Trophoblast cell (in vitro differentiated cells and primary cell): ENCODE measurements around the gene TBCB.

Experiments
- DNase-seq, 2 donors: peaks; one replicate each; pipeline ENCODE4 v3.0.0-alpha.2; 2016
- H2AFZ ChIP-seq: 2 replicates; pipeline ENCODE4 v1.6.1; 2013; ENCODE audit warnings: low read length, moderate library complexity, mild to moderate bottlenecking; ENCODE audit not compliant: insufficient read depth, poor library complexity
- H2AK5ac ChIP-seq: 2 replicates; pipeline ENCODE4 v1.6.1; 2013; ENCODE audit warnings: mild to moderate bottlenecking, low read length
- H2BK120ac ChIP-seq: 2 replicates; pipeline ENCODE4 v1.6.1; 2013; ENCODE audit warnings: low read length, mild to moderate bottlenecking, moderate library complexity; ENCODE audit not compliant: insufficient read depth, poor library complexity
- H2BK12ac ChIP-seq: 2 replicates; pipeline ENCODE4 v1.6.1; 2013; ENCODE audit warnings: mild to moderate bottlenecking, low read length, moderate library complexity
- H2BK5ac ChIP-seq: 2 replicates; pipeline ENCODE4 v1.6.1; 2013; ENCODE audit warnings: low read length, low read depth, moderate library complexity, mild to moderate bottlenecking; ENCODE audit not compliant: poor library complexity
- H3K14ac ChIP-seq: 2 replicates; pipeline ENCODE4 v1.6.1; 2013; ENCODE audit warnings: mild to moderate bottlenecking, low read length
- H3K18ac ChIP-seq: 2 replicates; pipeline ENCODE4 v1.6.1; 2013; ENCODE audit warnings: mild to moderate bottlenecking, low read length
- H3K23ac ChIP-seq: 2 replicates; pipeline ENCODE4 v1.6.1; 2013; ENCODE audit warnings: low read length
- H3K27ac ChIP-seq: 2 replicates; pipeline ENCODE4 v1.5.1; 2013; ENCODE audit warnings: low read depth, mild to moderate bottlenecking, inconsistent platforms, low read length, moderate library complexity
- H3K27me3 ChIP-seq: 2 replicates; pipeline ENCODE4 v1.6.1; 2013; ENCODE audit warnings: inconsistent platforms, mild to moderate bottlenecking, low read length, moderate library complexity; ENCODE audit not compliant: insufficient read depth
- H3K36me3 ChIP-seq, 2 experiments: 1 replicate in 1 of 2; 2 replicates in 1 of 2; pipeline ENCODE4 v1.6.1; 2013; ENCODE audit warnings: low read length in 2 of 2, mild to moderate bottlenecking in 2 of 2, moderate library complexity in 1 of 2; ENCODE audit not compliant: insufficient read depth in 2 of 2, control insufficient read depth in 1 of 2
- H3K4ac ChIP-seq: 2 replicates; pipeline ENCODE4 v1.6.1; 2013; ENCODE audit warnings: low read depth, mild to moderate bottlenecking, low read length, moderate library complexity
- H3K4me1 ChIP-seq, 2 experiments: 1 replicate in 1 of 2; 2 replicates in 1 of 2; pipeline ENCODE4 v1.6.1; 2013; ENCODE audit warnings: low read length in 2 of 2, mild to moderate bottlenecking in 2 of 2, moderate library complexity in 1 of 2; ENCODE audit not compliant: insufficient read depth in 2 of 2, control insufficient read depth in 1 of 2
- H3K4me2 ChIP-seq: 2 replicates; pipeline ENCODE4 v1.6.1; 2013; ENCODE audit warnings: inconsistent platforms, mild to moderate bottlenecking, low read length, moderate library complexity
- H3K4me3 ChIP-seq: 2 replicates; pipeline ENCODE4 v1.5.1; 2013; ENCODE audit warnings: mild to moderate bottlenecking, low read depth, low read length, inconsistent platforms
- H3K79me1 ChIP-seq: one replicate; pipeline ENCODE4 v1.6.1; 2013; ENCODE audit warnings: low read length
- H3K79me2 ChIP-seq: 2 replicates; pipeline ENCODE4 v1.6.1; 2013; ENCODE audit warnings: low read length, mild to moderate bottlenecking; ENCODE audit not compliant: control insufficient read depth, insufficient read depth, poor library complexity
- H3K9ac ChIP-seq: 2 replicates; pipeline ENCODE4 v1.6.1; 2013; ENCODE audit warnings: mild to moderate bottlenecking, low read length
- H3K9me3 ChIP-seq: 2 replicates; pipeline ENCODE4 v1.6.1; 2013; ENCODE audit warnings: low read depth, mild to moderate bottlenecking, control low read depth, inconsistent platforms, low read length; ENCODE audit not compliant: insufficient read depth
- H4K12ac ChIP-seq: 2 replicates; pipeline ENCODE4 v1.6.1; 2013; ENCODE audit warnings: low read depth, mild to moderate bottlenecking, low read length, moderate library complexity
- H4K8ac ChIP-seq: 2 replicates; pipeline ENCODE4 v1.6.1; 2013; ENCODE audit warnings: low read depth, mild to moderate bottlenecking, low read length, moderate library complexity
- H4K91ac ChIP-seq: one replicate; pipeline ENCODE4 v1.6.1; 2013; ENCODE audit warnings: low read depth, mild to moderate bottlenecking, low read length, moderate library complexity
- WGBS: extraction: QIAGEN DNeasy Blood & Tissue Kit; methylation state at CpG from one replicate; pipeline ENCODE4 v1.1.7; 2013; ENCODE audit warnings: missing lambda C conversion rate; ENCODE audit not compliant: insufficient read length, insufficient coverage; ENCODE audit errors: extremely low coverage; 5-methylcytosine and 5-hydroxymethylcytosine counted together

Gene TBCB

GRCh38 chr19:36090910-36091695 lies 24.2 kb upstream of the TBCB start:
- H2BK5ac ChIP-seq = no peak overlapping the region
- H2BK120ac ChIP-seq = no peak overlapping the region
- WGBS = no CpG with 5 or more reads among the region's 13 CpGs
- no peak overlapping the region for H4K8ac ChIP-seq
- no peak overlapping the region for H2BK12ac ChIP-seq
- H3K27me3 ChIP-seq = no peaks in the 10 kb centered on the region
- H3K4me3 ChIP-seq = no peak overlapping the region
- H2AFZ ChIP-seq = no peak overlapping the region
- no peaks in the 10 kb centered on the region for H3K79me2 ChIP-seq
- peaks cover 3% of the 10 kb centered on the region for H3K9me3 ChIP-seq
- peaks cover 60 to 66% of the 10 kb centered on the region in 2 experiments for H3K36me3 ChIP-seq
- no peak overlapping the region for H3K27ac ChIP-seq
- DNase-seq = peak; percentile 46 to 69
- H3K4me2 ChIP-seq = no peak overlapping the region
- H3K18ac ChIP-seq = no peak overlapping the region
- H3K79me1 ChIP-seq = no peaks in the 10 kb centered on the region
- H3K14ac ChIP-seq = no peak overlapping the region
- H2AK5ac ChIP-seq = no peak overlapping the region
- H3K23ac ChIP-seq = no peak overlapping the region
- no peak overlapping the region for H3K4ac ChIP-seq
- H4K91ac ChIP-seq = no peak overlapping the region
- no peak overlapping the region for H3K9ac ChIP-seq
- no peaks in the 10 kb centered on the region for H3K4me1 ChIP-seq
- H4K12ac ChIP-seq = no peak overlapping the region

GRCh38 chr19:36092566-36092965 lies 22.7 kb upstream of the TBCB start:
- Histone ChIP-seq H4K12ac (no peak overlapping the region), H3K9me3 (peaks cover 3% of the 10 kb centered on the region), H2BK120ac (no peak overlapping the region), H4K8ac (no peak overlapping the region), H3K79me1 (no peaks in the 10 kb centered on the region), H2BK12ac (no peak overlapping the region), H3K4ac (no peak overlapping the region), H4K91ac (no peak overlapping the region), H3K4me2 (no peak overlapping the region), H3K9ac (no peak overlapping the region), H3K18ac (no peak overlapping the region), H3K27ac (no peak overlapping the region), H3K4me3 (no peak overlapping the region), H2AFZ (no peak overlapping the region), H3K36me3 (peaks cover 54 to 65% of the 10 kb centered on the region in 2 experiments), H2AK5ac (no peak overlapping the region), H3K23ac (no peak overlapping the region), H2BK5ac (no peak overlapping the region), H3K4me1 (no peaks in the 10 kb centered on the region), H3K27me3 (no peaks in the 10 kb centered on the region), H3K14ac (no peak overlapping the region), H3K79me2 (no peaks in the 10 kb centered on the region)
- WGBS = no CpG with 5 or more reads among the region's 7 CpGs
- DNase-seq = no peak

- Histone ChIP-seq H3K23ac (no peak overlapping the region), H3K79me2 (no peaks in the 10 kb centered on the region), H2AK5ac (no peak overlapping the region), H3K14ac (no peak overlapping the region), H2BK5ac (no peak overlapping the region), H3K4ac (no peak overlapping the region), H4K12ac (no peak overlapping the region), H4K8ac (no peak overlapping the region), H4K91ac (no peak overlapping the region), H2AFZ (no peak overlapping the region), H3K27me3 (no peaks in the 10 kb centered on the region), H3K9ac (no peak overlapping the region), H3K18ac (no peak overlapping the region), H3K9me3 (peaks cover 3% of the 10 kb centered on the region), H3K4me1 (no peaks in the 10 kb centered on the region), H3K4me2 (no peak overlapping the region), H3K79me1 (no peaks in the 10 kb centered on the region), H3K27ac (no peak overlapping the region), H2BK120ac (no peak overlapping the region), H2BK12ac (no peak overlapping the region), H3K4me3 (no peak overlapping the region), H3K36me3 (peaks cover 53 to 62% of the 10 kb centered on the region in 2 experiments)
- no peak for DNase-seq
- WGBS = no CpG with 5 or more reads among the region's 5 CpGs
Measured at GRCh38 chr19:36093146-36093662, 22.1 kb upstream of the TBCB start.

- H3K14ac ChIP-seq = no peak overlapping the region
- no peaks in the 10 kb centered on the region for H3K79me1 ChIP-seq
- no peak overlapping the region for H4K8ac ChIP-seq
- H2BK120ac ChIP-seq = no peak overlapping the region
- H3K36me3 ChIP-seq = peaks cover 48 to 57% of the 10 kb centered on the region in 2 experiments
- H3K4ac ChIP-seq = no peak overlapping the region
- no peak overlapping the region for H4K12ac ChIP-seq
- H3K4me2 ChIP-seq = no peak overlapping the region
- WGBS = no CpG with 5 or more reads among the region's 6 CpGs
- H3K27me3 ChIP-seq = no peaks in the 10 kb centered on the region
- no peaks in the 10 kb centered on the region for H3K79me2 ChIP-seq
- no peaks in the 10 kb centered on the region for H3K4me1 ChIP-seq
- no peak overlapping the region for H2BK12ac ChIP-seq
- H3K27ac ChIP-seq = no peak overlapping the region
- no peak overlapping the region for H3K4me3 ChIP-seq
- H3K18ac ChIP-seq = no peak overlapping the region
- no peak overlapping the region for H2AK5ac ChIP-seq
- no peak overlapping the region for H4K91ac ChIP-seq
- no peak overlapping the region for H3K23ac ChIP-seq
- DNase-seq = no peak
- H2AFZ ChIP-seq = no peak overlapping the region
- H2BK5ac ChIP-seq = no peak overlapping the region
- H3K9ac ChIP-seq = no peak overlapping the region
- peaks cover 3% of the 10 kb centered on the region for H3K9me3 ChIP-seq
Measured at GRCh38 chr19:36093687-36094086, 21.6 kb upstream of the TBCB start.
